ENCODE results near the gene ATP5PD.

DNA sequence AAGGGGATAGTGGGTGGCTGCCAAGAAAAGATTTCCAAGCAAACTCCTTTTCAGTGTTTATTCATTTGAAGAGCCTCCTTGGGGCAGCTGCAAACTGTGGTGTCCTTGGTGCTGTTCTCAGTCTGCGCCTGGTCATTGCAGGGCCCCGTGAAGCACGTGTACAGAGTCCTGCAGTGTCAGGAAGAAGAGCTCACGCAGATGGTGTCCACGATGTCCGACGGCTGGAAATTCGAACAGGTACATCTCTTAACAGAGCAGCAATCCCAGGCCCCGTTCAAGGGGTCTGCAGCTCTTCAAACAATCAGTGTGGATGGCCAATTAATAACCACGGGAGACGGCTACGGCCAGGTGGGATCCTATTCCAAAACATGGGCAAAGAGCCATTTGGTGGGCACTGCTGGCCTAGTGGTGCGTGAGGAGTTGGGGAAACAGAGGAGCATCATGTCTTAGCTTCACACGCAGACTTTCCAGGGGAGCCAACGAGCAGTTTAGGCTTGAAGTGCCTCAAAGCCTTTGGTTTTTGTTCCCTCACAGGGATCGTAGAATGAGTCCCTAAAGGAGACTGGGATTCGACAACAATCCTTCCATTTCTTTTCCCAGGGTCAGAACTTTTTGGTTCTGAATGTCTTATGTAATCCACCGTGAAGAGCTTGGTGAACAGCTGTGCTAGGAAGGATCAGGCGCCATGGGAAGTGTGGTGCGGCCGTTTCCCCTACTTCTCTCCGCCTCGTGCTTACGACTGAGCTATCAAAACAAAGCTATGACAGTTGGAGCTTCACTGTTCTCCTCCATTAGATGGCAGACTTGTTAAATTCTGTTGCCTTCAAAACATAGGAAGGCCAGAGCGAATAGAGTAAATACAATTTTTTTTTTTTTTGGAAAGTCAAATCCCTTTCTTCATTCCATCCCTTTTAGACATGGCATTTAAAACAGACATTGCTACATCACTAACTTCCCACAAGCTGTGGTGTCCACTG is 12.9 kb upstream of the ATP5PD start:
- TF ChIP-seq, protein P1, sequence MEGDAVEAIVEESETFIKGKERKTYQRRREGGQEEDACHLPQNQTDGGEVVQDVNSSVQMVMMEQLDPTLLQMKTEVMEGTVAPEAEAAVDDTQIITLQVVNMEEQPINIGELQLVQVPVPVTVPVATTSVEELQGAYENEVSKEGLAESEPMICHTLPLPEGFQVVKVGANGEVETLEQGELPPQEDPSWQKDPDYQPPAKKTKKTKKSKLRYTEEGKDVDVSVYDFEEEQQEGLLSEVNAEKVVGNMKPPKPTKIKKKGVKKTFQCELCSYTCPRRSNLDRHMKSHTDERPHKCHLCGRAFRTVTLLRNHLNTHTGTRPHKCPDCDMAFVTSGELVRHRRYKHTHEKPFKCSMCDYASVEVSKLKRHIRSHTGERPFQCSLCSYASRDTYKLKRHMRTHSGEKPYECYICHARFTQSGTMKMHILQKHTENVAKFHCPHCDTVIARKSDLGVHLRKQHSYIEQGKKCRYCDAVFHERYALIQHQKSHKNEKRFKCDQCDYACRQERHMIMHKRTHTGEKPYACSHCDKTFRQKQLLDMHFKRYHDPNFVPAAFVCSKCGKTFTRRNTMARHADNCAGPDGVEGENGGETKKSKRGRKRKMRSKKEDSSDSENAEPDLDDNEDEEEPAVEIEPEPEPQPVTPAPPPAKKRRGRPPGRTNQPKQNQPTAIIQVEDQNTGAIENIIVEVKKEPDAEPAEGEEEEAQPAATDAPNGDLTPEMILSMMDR (IDR thresholded peaks at IDR 0.05; ENCODE audit: insufficient read depth, low read length): no peak
- TF ChIP-seq, protein P2, sequence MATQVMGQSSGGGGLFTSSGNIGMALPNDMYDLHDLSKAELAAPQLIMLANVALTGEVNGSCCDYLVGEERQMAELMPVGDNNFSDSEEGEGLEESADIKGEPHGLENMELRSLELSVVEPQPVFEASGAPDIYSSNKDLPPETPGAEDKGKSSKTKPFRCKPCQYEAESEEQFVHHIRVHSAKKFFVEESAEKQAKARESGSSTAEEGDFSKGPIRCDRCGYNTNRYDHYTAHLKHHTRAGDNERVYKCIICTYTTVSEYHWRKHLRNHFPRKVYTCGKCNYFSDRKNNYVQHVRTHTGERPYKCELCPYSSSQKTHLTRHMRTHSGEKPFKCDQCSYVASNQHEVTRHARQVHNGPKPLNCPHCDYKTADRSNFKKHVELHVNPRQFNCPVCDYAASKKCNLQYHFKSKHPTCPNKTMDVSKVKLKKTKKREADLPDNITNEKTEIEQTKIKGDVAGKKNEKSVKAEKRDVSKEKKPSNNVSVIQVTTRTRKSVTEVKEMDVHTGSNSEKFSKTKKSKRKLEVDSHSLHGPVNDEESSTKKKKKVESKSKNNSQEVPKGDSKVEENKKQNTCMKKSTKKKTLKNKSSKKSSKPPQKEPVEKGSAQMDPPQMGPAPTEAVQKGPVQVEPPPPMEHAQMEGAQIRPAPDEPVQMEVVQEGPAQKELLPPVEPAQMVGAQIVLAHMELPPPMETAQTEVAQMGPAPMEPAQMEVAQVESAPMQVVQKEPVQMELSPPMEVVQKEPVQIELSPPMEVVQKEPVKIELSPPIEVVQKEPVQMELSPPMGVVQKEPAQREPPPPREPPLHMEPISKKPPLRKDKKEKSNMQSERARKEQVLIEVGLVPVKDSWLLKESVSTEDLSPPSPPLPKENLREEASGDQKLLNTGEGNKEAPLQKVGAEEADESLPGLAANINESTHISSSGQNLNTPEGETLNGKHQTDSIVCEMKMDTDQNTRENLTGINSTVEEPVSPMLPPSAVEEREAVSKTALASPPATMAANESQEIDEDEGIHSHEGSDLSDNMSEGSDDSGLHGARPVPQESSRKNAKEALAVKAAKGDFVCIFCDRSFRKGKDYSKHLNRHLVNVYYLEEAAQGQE (IDR thresholded peaks at IDR 0.05; ENCODE audit: insufficient replicate concordance, low read depth): no peak
- TF ChIP-seq POLR2AphosphoS5 (IDR thresholded peaks at IDR 0.05; ENCODE audit: low read depth): no peak
- no peak for TF ChIP-seq GABPA (IDR thresholded peaks at IDR 0.05; ENCODE audit: low read depth)
- no peak for TF ChIP-seq SPI1 (IDR thresholded peaks at IDR 0.05; ENCODE audit: borderline replicate concordance, low read depth)

All from HL-60 (cell line).